Mononuclear cell (primary cell): Measurements from ENCODE around the gene MYBPC3. TPM values are rescaled to one million over a fixed set of nuclear protein-coding genes. Genes with fewer than 3 reads are reported as not detected.

Experiments used
- H3K27me3 ChIP-seq: 2 replicates; pipeline ENCODE4 v1.6.0; 2011; ENCODE audit warnings: low read length, control low read depth; ENCODE audit not compliant: insufficient read depth
- H3K4me1 ChIP-seq: 2 replicates; pipeline ENCODE4 v1.5.1; 2011; ENCODE audit warnings: mild to moderate bottlenecking, low read length, control low read depth; ENCODE audit not compliant: insufficient read depth
- H3K4me3 ChIP-seq: 2 replicates; pipeline ENCODE4 v1.5.1; 2011; ENCODE audit warnings: mild to moderate bottlenecking, low read length, moderate library complexity
- H3K9me3 ChIP-seq: 2 replicates; pipeline ENCODE4 v1.5.1; 2011; ENCODE audit warnings: low read depth, mild to moderate bottlenecking, control low read depth, low read length
- total RNA-seq: library from RNA; depleted of rRNA; stranded (reverse); fragments of >200 nt; gene quantifications from one replicate; pipeline ENCODE4 v1.2.3, GENCODE V29; 2012

The MYBPC3 gene
- total RNA-seq, result 0.21 TPM

DNA sequence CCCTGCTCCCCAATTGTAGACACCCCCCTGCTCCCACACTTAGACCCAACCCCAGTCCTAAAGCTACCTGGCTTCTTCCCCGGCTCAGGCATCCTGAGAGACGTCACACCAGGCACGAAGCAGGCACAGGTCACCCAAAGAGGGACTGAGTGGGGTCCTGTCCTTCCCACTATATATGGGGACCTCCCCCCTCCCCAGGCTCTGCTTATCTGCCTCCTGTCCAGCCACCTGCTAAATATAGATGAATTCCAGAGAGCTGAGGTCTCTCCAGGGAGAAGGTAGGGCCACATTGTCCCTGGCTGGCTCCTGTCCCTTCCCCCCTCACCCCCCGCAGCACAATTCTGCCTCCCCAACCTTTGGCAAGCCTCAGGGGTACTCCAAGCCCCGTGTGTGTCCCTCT is at the start of gene MYBPC3:
Gene MYBPC3, minus strand, starts transcription at position 147 of the 400 bp plus-strand sequence. Its CDS starts 55 bp downstream, at position 92.
- Histone ChIP-seq H3K9me3 (no peaks in the 10 kb centered on the region), H3K4me3 (no peak within 1 kb of the TSS), H3K27me3 (no peaks in the 10 kb centered on the region), H3K4me1 (no peaks in the 10 kb centered on the region)

DNA sequence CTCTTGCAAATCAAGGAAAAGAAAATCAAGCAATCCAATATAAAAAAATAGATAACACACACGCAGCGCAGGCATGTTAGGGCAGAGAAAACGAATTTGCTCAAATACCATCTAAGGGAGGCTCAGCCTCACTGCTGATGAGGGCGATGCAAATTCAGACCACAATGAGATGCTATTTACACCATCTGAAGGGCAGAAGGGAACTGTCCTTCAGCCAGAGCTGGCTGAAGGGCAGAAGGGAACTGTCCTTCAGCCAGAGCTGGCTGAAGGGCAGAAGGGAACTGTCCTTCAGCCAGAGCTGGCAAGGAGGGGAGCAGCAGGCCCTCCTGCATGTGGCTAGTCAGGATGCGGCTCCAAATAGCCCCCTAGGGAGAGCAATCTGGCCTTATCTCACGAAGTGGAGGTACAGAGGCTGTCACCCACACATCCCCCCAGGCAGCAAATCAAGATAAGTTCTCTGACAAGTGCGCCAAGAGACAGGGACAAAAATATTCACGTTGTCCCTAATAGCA is 48.3 kb upstream of the MYBPC3 start:
- Histone ChIP-seq H3K4me1 (peaks cover 55% of the 10 kb centered on the region), H3K27me3 (no peaks in the 10 kb centered on the region), H3K4me3 (peak overlapping the region; percentile 28), H3K9me3 (no peaks in the 10 kb centered on the region)

DNA sequence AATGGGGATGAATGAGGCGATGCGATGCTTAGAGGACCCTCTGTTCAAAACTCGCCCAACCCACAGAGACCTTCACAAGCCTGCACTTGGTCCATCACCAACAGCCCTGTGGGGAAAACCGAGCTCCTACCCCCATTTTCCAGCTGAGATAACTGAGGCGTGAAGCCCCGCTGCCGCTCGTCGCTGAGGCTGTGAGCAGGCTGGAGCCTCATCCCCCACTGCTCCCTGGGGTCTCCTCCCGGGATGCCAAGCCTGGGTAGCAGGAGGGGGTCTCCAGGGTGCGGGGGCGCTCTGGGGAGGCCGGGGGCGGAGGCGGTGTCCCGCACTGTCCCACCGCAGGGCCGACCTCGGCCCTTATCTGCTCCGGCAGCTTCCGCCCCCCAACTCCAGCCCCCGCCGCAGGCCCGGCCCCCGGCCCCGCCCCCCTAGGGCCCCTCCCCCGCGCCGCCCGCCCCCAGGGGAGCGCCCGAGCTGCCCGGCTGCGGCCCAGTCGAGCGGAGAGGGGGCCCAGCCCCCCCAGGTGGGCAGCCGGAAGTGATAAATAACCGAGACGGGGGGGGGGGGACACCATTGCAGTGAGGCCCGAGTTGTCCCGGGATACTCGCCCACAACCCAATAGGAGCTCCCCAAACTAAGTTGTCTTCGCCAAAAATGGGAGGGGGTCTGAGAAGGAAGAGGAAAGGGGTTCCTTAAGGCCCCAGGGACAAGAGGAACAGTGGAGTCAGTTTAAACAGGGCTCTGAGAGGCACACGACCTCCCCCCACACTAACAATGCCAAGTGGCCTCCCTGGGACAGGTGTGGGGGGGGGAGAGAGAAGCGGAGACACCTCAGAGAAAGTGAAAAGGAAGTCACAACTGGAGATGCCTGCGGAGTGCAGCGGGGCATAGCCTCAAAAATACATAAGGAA is 47.6 kb upstream of the MYBPC3 start:
- peaks cover 62% of the 10 kb centered on the region for H3K4me1 ChIP-seq
- H3K4me3 ChIP-seq, result peak overlapping the region; percentile 43
- no peaks in the 10 kb centered on the region for H3K9me3 ChIP-seq
- no peaks in the 10 kb centered on the region for H3K27me3 ChIP-seq

DNA sequence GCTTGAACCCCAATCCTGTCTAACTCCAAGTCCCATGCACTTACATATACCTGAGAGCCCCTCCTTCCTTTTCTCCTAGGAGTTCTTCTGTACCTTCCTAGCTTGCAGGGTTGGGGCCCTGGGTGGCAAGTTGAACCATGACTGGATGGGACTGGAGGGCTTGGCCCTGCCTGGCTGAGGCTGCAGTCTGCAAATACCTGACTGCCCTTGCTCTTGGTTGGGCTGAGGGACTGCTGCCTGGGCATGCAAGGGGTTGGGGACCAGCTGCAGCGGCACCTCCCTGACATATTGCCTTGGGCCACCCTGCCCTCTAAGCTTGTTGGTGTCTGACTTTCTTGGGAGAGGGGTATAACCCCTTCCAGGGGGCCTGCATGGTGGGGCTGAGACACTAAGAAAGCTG is 46.0 kb upstream of the MYBPC3 start:
- no peaks in the 10 kb centered on the region for H3K9me3 ChIP-seq
- peaks cover 76% of the 10 kb centered on the region for H3K4me1 ChIP-seq
- H3K4me3 ChIP-seq, result no peak overlapping the region
- no peaks in the 10 kb centered on the region for H3K27me3 ChIP-seq

DNA sequence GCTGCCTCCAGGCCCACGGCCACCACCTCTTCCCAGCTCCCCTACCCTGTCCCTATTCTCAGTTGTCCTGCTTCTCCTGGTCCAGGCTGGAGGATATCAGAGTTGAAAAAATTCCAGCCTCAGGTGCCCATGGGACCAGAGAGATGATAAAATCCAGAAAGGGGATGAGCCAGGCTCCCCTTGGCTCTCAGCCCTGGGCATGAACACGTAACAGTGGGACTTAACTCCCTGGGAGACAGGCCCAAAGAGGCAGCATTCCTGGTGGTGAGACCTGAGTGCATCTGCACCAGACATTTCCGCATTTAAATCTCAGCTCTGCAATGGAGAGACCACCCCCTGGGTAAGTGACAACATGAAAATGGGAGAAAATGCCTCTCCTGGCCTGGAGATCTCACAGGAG is 45.5 kb upstream of the MYBPC3 start:
- H3K4me1 ChIP-seq, result peaks cover 75% of the 10 kb centered on the region
- no peaks in the 10 kb centered on the region for H3K27me3 ChIP-seq
- H3K9me3 ChIP-seq, result no peaks in the 10 kb centered on the region
- H3K4me3 ChIP-seq, result no peak overlapping the region

DNA sequence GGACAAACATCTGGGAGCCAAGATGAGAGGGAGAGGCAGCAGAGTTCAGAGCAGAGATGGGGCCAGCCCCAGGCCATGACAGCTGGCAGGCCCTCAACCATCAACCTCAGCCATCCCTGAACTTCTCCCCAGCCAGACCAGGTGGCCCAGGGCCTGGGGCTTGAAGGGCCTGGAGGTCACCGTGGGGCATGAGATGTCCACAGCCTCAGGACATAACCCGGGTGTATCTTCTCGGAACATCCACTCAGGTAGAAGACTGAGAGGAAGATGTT is 43.5 kb upstream of the MYBPC3 start:
- H3K4me3 ChIP-seq, result no peak overlapping the region
- H3K4me1 ChIP-seq, result peaks cover 82% of the 10 kb centered on the region
- H3K27me3 ChIP-seq, result no peaks in the 10 kb centered on the region
- H3K9me3 ChIP-seq, result no peaks in the 10 kb centered on the region

DNA sequence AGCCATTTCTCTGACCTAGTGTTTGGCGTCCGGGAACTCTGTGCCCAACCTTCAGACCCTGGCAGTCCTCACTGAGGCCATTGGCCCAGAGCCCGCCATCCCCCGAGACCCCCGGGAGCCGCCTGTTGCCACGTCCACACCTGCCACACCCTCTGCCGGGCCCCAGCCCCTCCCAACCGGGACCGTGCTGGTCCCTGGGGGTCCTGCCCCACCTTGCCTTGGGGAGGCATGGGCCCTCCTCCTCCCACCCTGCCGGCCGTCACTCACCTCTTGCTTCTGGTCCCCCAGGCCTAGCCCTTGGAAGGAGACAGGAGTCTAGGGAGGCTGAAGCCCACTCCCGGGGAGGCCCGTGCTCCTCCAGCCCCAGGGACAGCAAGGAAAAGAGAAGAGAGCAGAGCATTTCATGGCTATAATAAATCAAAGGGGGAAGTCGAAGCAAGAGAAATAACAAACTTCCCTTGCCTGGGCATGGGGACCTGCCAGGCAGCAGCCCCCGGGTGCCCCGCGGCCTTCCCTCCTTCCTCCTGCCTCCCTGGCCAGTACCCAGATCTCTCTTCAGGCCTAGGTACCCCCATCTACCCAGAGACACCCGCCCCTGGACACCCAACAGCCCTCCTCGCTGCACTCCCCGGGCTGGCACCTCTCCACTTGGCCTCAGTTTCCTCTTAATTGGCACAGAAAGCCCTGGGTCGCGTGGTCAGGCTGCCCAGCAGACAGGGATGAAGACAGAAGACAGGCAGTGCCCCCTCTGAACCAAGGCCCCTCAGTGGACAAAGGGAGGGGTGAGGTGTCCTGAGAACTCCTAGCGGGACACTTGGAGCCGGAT is 42.9 kb upstream of the MYBPC3 start:
- Histone ChIP-seq H3K4me1 (peaks cover 82% of the 10 kb centered on the region), H3K9me3 (no peaks in the 10 kb centered on the region), H3K4me3 (peak overlapping the region; percentile 41), H3K27me3 (no peaks in the 10 kb centered on the region)

DNA sequence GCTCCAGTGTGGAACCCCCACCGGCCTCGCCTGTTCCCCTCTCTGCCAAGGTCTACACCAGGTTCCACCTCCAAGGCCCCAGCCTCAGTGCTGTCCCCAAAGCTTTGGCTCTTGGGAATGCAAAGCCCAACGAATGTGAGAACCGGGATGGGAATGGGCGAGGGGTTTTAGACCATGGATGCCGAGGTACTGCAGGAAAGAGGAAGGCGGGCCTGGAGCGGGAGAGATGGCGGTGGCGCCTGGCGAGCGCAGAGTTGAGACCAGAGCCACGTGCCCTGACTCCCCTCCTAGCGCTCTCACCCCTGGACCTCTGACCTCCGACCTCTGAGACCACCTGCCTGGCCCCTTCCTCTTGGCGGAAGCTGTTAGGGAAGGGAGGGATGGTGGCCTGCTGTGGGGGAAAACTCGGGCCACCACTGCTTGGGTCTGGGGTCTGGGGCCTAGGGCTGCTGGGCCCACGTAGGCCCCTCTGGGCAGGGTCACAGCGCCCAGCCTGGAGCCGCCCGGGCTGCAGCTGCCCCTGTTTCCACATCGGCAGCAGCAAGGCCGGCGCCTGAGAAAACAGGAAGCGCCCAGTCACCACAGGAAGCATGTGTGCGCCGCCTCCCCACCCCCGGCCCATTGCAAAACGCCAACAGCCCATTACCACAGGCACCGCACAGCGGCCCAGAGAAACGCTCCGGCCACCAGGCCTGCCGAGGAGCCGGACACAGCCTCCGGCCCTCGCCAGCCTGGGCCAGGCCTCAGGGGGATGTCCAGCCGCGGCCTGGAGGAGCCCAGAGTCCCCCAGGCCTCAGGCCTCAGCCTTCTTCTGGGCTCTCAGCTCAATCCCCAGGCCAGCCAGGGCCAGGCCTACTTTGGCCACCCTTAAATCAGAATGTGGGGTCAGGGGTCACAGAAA is 42.1 kb upstream of the MYBPC3 start:
- Histone ChIP-seq H3K9me3 (no peaks in the 10 kb centered on the region), H3K27me3 (no peaks in the 10 kb centered on the region), H3K4me1 (peaks cover 84% of the 10 kb centered on the region), H3K4me3 (peak overlapping the region; percentile 41)

DNA sequence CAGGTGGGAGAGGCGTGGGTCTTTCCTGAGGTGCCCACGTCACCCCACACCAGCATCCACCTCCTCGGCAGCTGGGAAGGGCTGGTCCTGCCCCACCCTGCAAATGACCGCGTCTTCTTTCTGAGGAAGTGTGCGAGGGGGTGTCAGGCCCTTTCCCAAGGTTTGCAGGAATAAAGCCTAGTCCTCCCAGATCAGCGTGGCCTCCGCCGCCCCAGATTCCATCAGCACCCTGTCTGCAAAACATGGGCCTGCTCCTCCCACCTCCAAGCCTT is 41.5 kb upstream of the MYBPC3 start:
- H3K9me3 ChIP-seq, result no peaks in the 10 kb centered on the region
- H3K4me1 ChIP-seq, result peaks cover 84% of the 10 kb centered on the region
- H3K4me3 ChIP-seq, result peak overlapping the region; percentile 41
- no peaks in the 10 kb centered on the region for H3K27me3 ChIP-seq

DNA sequence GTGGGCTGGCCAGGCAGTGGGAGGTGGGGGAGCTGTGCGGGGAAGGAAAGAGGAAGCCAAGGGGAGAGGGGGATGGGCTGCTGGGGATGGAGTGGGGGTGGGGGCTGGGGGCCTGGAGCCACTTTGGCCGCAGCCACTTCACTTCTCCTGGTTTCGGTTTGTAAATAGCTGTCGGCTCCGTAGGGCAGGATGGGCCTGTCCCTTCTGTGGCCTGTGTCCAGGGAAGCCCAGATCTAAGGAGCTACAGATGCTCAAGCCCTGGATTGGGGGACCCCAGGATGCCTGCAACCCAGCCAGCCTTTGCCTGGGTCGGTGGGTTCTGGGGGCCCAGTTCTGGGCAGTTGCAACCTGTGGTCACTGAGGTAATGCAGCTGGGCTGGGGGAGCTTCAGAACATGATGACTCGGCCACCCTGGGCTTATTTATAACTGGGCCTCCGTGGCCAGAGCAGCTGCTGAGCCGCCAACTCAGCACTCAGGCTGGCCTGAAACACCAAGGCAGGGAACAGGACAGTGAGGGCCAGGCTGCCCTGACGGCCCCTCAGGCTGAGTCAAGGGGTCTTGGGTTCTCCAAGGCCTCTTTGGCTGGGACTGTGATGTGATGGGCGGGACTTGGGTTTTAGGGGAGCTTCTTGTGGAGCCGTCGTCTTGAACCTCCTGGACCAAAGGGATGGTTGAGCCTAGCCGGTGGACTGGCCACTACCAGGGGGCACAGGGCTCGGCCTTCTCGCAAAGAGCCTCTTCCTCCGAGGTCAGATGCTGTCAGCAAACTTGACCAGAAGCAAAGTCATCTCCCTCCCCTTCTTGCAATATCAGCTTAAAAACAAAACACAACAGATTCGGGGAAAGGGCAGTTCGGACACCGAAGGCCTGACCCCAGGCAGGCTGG is 40.9 kb upstream of the MYBPC3 start:
- H3K4me3 ChIP-seq, result peak overlapping the region; percentile 41
- peaks cover 84% of the 10 kb centered on the region for H3K4me1 ChIP-seq
- H3K27me3 ChIP-seq, result no peaks in the 10 kb centered on the region
- no peaks in the 10 kb centered on the region for H3K9me3 ChIP-seq

DNA sequence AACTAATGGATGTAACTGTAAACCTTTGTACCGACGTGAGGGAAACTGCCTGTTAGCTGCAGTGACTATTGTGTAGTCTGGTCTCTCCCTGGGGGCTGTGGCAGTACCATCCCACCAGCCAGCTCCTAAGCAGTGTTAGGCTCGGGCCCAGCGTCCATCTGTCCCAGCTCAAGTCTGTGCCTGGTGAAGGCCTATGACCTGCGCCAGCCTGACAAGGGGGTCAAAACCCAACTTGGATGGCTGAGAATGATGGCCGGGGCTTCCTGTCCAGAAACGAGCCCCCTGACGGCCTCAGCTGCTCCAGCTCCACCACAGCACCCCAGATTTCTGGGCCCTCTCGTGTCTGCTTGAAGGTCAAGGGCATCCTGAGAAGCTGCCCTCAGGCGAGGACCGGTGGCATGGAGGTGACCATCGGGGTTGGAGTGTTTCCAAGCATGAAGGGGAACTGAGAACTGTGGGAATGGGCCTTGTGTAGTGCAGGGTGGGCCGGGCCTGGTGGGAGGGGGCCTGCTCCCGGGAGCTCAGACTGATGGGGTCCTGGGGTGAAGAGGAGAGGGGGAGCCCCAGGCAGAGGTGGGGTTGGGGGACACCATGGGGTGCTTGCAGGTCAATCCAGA is 40.2 kb upstream of the MYBPC3 start:
- H3K27me3 ChIP-seq, result no peaks in the 10 kb centered on the region
- H3K4me3 ChIP-seq, result no peak overlapping the region
- no peaks in the 10 kb centered on the region for H3K9me3 ChIP-seq
- peaks cover 87% of the 10 kb centered on the region for H3K4me1 ChIP-seq

DNA sequence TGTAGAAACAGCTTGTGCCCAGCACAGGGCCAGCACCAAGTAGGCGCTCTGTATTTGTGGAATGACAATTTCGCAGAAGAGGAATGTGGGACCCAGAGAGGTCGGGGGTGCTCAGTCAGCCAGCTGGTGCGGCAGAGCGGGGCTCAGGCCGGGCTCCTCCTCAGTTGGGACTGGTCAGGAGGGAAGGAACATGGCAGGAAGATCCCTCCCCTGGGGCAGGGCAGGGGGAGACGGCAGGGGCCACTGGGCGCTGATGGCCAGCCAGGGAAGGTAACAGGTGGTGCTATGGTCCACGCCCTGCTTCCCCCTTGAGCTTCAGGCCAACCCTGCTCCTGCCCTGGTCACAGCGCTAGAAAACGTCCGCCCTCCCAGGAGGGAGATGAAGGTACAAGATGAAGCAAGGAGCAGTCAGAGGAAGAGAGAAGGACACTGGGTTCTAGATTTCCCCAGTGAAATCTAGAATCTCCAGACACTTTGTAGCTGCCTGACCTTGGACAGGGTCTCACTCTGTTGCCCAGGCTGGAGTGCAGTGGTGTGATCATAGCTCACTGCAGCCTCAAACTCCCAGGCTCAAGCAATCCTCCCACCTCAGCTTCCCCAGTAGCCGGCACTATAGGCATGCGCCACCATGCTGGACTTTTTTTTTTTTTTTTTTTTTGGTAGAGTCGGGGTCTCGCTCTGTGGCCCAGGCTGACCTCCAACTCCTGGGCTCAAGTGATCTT is 39.4 kb upstream of the MYBPC3 start:
- no peaks in the 10 kb centered on the region for H3K9me3 ChIP-seq
- peaks cover 95% of the 10 kb centered on the region for H3K4me1 ChIP-seq
- no peaks in the 10 kb centered on the region for H3K27me3 ChIP-seq

DNA sequence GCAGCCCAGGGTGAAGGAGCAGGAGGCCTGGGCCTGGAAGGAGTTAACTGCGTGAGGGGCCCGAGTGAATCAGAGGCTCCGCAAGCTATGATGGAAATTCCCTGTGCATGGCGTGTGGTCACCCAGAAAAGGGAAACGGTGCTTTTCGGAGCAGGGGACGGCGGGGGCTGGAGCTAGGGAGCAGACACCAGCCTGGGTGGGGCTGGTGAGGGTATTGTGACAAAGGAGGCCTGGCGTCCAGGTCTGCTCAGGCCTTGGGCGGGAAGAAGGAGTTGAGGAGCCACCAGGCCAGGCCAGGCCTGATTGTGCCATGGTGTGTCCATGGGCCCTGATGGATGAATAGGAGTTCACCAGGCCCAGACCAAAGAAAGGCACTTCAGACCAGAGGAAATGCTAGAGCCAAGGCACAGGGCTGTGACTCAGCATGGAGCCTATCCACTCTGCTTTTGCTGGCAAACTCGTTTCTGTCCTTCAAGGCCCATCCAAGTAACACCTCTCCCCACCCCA is 38.6 kb upstream of the MYBPC3 start:
- H3K4me3 ChIP-seq, result no peak overlapping the region
- no peaks in the 10 kb centered on the region for H3K9me3 ChIP-seq
- H3K27me3 ChIP-seq, result no peaks in the 10 kb centered on the region
- H3K4me1 ChIP-seq, result peaks cover 96% of the 10 kb centered on the region

More for the DNA sequence above, 39.4 kb upstream of the MYBPC3 start:
- no peak overlapping the region for H3K4me3 ChIP-seq
